ENCODE measurements around the gene PMS1.

GRCh38 chr2:189860161-189860560 is 75.9 kb downstream of the PMS1 start:
- TF ChIP-seq, protein P1, sequence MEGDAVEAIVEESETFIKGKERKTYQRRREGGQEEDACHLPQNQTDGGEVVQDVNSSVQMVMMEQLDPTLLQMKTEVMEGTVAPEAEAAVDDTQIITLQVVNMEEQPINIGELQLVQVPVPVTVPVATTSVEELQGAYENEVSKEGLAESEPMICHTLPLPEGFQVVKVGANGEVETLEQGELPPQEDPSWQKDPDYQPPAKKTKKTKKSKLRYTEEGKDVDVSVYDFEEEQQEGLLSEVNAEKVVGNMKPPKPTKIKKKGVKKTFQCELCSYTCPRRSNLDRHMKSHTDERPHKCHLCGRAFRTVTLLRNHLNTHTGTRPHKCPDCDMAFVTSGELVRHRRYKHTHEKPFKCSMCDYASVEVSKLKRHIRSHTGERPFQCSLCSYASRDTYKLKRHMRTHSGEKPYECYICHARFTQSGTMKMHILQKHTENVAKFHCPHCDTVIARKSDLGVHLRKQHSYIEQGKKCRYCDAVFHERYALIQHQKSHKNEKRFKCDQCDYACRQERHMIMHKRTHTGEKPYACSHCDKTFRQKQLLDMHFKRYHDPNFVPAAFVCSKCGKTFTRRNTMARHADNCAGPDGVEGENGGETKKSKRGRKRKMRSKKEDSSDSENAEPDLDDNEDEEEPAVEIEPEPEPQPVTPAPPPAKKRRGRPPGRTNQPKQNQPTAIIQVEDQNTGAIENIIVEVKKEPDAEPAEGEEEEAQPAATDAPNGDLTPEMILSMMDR (conservative IDR thresholded peaks at IDR 0.05), result no peak
- TF ChIP-seq ZFX (IDR thresholded peaks at IDR 0.05), result no peak

Data from C4-2B (cell line).